K562 (cell line): ENCODE data around the gene PEBP1. TPM values are rescaled to one million over a fixed set of nuclear protein-coding genes. Genes with fewer than 3 reads are reported as not detected.

Experiments
- ATAC-seq: fragments of 200-7000 bp; cut with Tn5 transposase; 3 replicates; pipeline ENCODE4 v1.9.1; 2020; ENCODE audit warnings: moderate library complexity
- BruUV-seq: library from RNA; stranded (reverse); fragments of 400-500 nt; replicated peaks from 2 replicates; lab custom pipeline; 2021; lab: Mats Ljungman, UMichigan
- CTCF ChIA-PET: fragments of 300-600 bp; formaldehyde crosslinking; extraction: SDS; loops from one replicate; lab custom pipeline; 2021; ENCODE audit warnings: low intra/inter-chr PET ratio; lab: Yijun Ruan, JAX
- POLR2A ChIA-PET: fragments of 300-600, 350-650 bp; sonication (Branson Sonifier 250); formaldehyde crosslinking; extraction: SDS; loops from one replicate; lab custom pipeline; 2021; ENCODE audit warnings: antibody characterized with exemption, inconsistent platforms; lab: Yijun Ruan, JAX
- DNase-seq, 4 experiments: peaks; one replicate each; pipeline versions ENCODE4 v3.0.0 to v3.0.0-alpha.2; 2011 to 2018; ENCODE audit warnings: low spot score in 3 of 4, mixed read lengths in 3 of 4; ENCODE audit errors: extremely low read depth in 1 of 4
- FAIRE-seq: peaks from 2 replicates; lab custom pipeline; 2011; peaks lifted over from hg19 to GRCh38; lab: Jason Lieb, UNC
- H2AFZ ChIP-seq: 2 replicates; pipeline ENCODE4 v1.6.0; 2011; ENCODE audit warnings: low read depth, low read length, control low read depth, inconsistent platforms
- H3K27ac ChIP-seq: fragments of 200-600 bp; 3 replicates; pipeline ENCODE4 v1.8.0; 2011; ENCODE audit warnings: low read depth, mild to moderate bottlenecking, control low read depth, inconsistent platforms, low read length, moderate library complexity, mixed read lengths; ENCODE audit errors: extremely low read depth
- H3K27me3 ChIP-seq, 2 experiments: fragments of 300-600 bp in 1 of 2; 2 replicates in 1 of 2; 3 replicates in 1 of 2; pipeline versions ENCODE4 v1.6.0 to v1.8.0; 2011; ENCODE audit warnings: inconsistent platforms in 2 of 2, low read length in 2 of 2, mild to moderate bottlenecking in 1 of 2, mixed read lengths in 1 of 2, moderate library complexity in 1 of 2; ENCODE audit not compliant: control insufficient read depth in 2 of 2, insufficient read depth in 2 of 2
- H3K36me3 ChIP-seq: fragments of 300-600 bp; 3 replicates; pipeline ENCODE4 v1.8.0; 2011; ENCODE audit warnings: mild to moderate bottlenecking, low read length, inconsistent platforms; ENCODE audit not compliant: control insufficient read depth, insufficient read depth
- H3K4me1 ChIP-seq, 2 experiments: fragments of 200-600 bp in 1 of 2; replicated peaks in 1 of 2; 2 replicates in 1 of 2; 3 replicates in 1 of 2; pipeline versions ENCODE4 v1.5.1 to v1.8.0; 2011; ENCODE audit warnings: inconsistent platforms in 2 of 2, low read length in 2 of 2, mild to moderate bottlenecking in 1 of 2, mixed read lengths in 1 of 2, moderate library complexity in 1 of 2; ENCODE audit not compliant: control insufficient read depth in 2 of 2, insufficient read depth in 2 of 2
- H3K4me2 ChIP-seq: 2 replicates; pipeline ENCODE4 v1.6.1; 2011; ENCODE audit warnings: low read length, control low read depth, inconsistent platforms, mixed read lengths; ENCODE audit not compliant: insufficient read depth
- H3K4me3 ChIP-seq: fragments of 200-600 bp; sonication (generic), shearing (Covaris generic); 2 replicates; pipeline ENCODE4 v1.5.1; 2016; ENCODE audit warnings: control low read depth, inconsistent platforms
- H3K79me2 ChIP-seq: fragments of 200-600 bp; 3 replicates; pipeline ENCODE4 v1.8.0; 2011; ENCODE audit warnings: low read length, inconsistent platforms; ENCODE audit not compliant: control insufficient read depth, insufficient read depth
- H3K9ac ChIP-seq, 2 experiments: 2 replicates each; pipeline versions ENCODE4 v1.6.0 to v1.6.1; 2011; ENCODE audit warnings: low read depth in 2 of 2, low read length in 2 of 2, control low read depth in 1 of 2, inconsistent platforms in 1 of 2, mild to moderate bottlenecking in 1 of 2, mixed read lengths in 1 of 2; ENCODE audit not compliant: insufficient read depth in 1 of 2
- H3K9me1 ChIP-seq: one replicate; pipeline ENCODE4 v1.6.0; 2011; ENCODE audit warnings: inconsistent platforms, mild to moderate bottlenecking, low read length, moderate library complexity; ENCODE audit not compliant: control insufficient read depth, insufficient read depth
- H3K9me3 ChIP-seq: replicated peaks from 2 replicates; pipeline ENCODE4 v1.5.1; 2011; ENCODE audit warnings: low read depth, low read length, inconsistent platforms; ENCODE audit not compliant: control insufficient read depth, insufficient read depth
- H4K20me1 ChIP-seq: replicated peaks from 2 replicates; pipeline ENCODE4 v1.6.1; 2011; ENCODE audit warnings: low read length, inconsistent platforms, mixed read lengths; ENCODE audit not compliant: control insufficient read depth, insufficient read depth
- FOXO4 ChIP-seq: fragments of 450-650 bp; formaldehyde crosslinking; IDR thresholded peaks from 2 replicates; pipeline ENCODE4 v1.4.0; 2020; ENCODE audit warnings: mild to moderate bottlenecking, moderate library complexity
- NFIC ChIP-seq: fragments of 450-650 bp; IDR thresholded peaks from 2 replicates; pipeline ENCODE4 v1.6.1; 2017; ENCODE audit warnings: mild to moderate bottlenecking, inconsistent platforms
- in situ Hi-C: fragments of 300-500 bp; cut with MboI; formaldehyde crosslinking; loops from 4 replicates; pipeline ENCODE4 v1.15.0; 2018; ENCODE audit warnings: inconsistent platforms, mixed read lengths
- intact Hi-C: fragments of 100-400 bp; cut with micrococcal nuclease; formaldehyde crosslinking; loops from 2 replicates; pipeline ENCODE4 v1.14.2; 2022
- polyA plus RNA-seq, 8 experiments: library from polyadenylated mRNA; depleted of rRNA in 4 of 8; stranded (reverse) in 5 of 8; unstranded in 3 of 8; fragments of >200 nt; fragmentation: Nextera tagmentation in 2 of 8; fragmentation: Illumina TruSeq in 1 of 8; extraction: Ambion mirVana in 2 of 8; extraction: Trizol in 1 of 8; gene quantifications; 2 replicates each; pipeline versions ENCODE4 v1.2.1 to v1.2.3, GENCODE V29; 2011 to 2014; ENCODE audit warnings: inconsistent platforms in 1 of 8, missing spikeins in 1 of 8
- total RNA-seq, 7 experiments: library from RNA; depleted of rRNA in 6 of 7; stranded (reverse); fragments of >200 nt in 6 of 7; fragmentation: Illumina TruSeq in 2 of 7; extraction: Trizol in 2 of 7; gene quantifications; 2 replicates each; pipeline versions ENCODE4 v1.2.1 to v1.2.3, GENCODE V29; 2011 to 2021; ENCODE audit warnings: low replicate concordance in 1 of 7

The PEBP1 gene
- total and polyA plus RNA-seq, 9 of the 15 experiments (the other 6 are each of a cell fraction or from before 2014, with no cell fraction given): 77.3 to 207 (median 153) TPM

GRCh38 chr12:118183711-118184110, 47.8 kb downstream of the PEBP1 start:
- no peaks in the 10 kb centered on the region for H3K79me2 ChIP-seq
- H3K27me3 ChIP-seq: no peaks in the 10 kb centered on the region
- intact Hi-C loops (loop anchor here (5.0 to 10.0 kb wide), 2 partner anchors 61 to 309 kb away; no protein-coding TSS in a partner anchor), in situ Hi-C loops (loop anchor here (25.0 kb wide), 1 partner anchor 179 kb away; the partner anchor contains the start of gene TAOK3)
- H3K4me1 ChIP-seq: peaks cover 0 to 12% of the 10 kb centered on the region in 2 experiments; a peak in 3 of 5 replicates
- no peak overlapping the region for H3K9ac ChIP-seq
- BruUV-seq: no TSS peak
- no peak overlapping the region for H2AFZ ChIP-seq
- no peak overlapping the region for H3K27ac ChIP-seq
- no peaks in the 10 kb centered on the region for H4K20me1 ChIP-seq
- no peak overlapping the region for H3K4me2 ChIP-seq
- no peak for DNase-seq
- CTCF ChIA-PET: interaction anchor here (3.5 kb wide), 1 partner anchor 193 kb away, joined by 62 read pairs; the partner anchor contains the start of gene SUDS3
- no peaks in the 10 kb centered on the region for H3K9me3 ChIP-seq
- no peaks in the 10 kb centered on the region for H3K9me1 ChIP-seq
- POLR2A ChIA-PET: interaction anchor here (1.0 to 2.7 kb wide), 5 partner anchors 15 to 192 kb away, joined by 3 to 14 read pairs (median 5); partner anchors contain the start of gene SUDS3
- peaks cover 38% of the 10 kb centered on the region; the same call in 2 of the 3 replicates for H3K36me3 ChIP-seq
- H3K4me3 ChIP-seq: no peak overlapping the region
- ATAC-seq: no peak
- TF ChIP-seq FOXO4 (CRISPR knock-in tag) (no peak), NFIC (peak; percentile 63)
- FAIRE-seq: no peak
